PC-9 (cell line): ENCODE data around the gene ANKRD44. TPM values are rescaled to one million over a fixed set of nuclear protein-coding genes. Genes with fewer than 3 reads are reported as not detected.

Source experiments
- BruUV-seq: library from RNA; stranded (reverse); fragments of 400-500 nt; replicated peaks from 2 replicates; lab custom pipeline; 2021; lab: Mats Ljungman, UMichigan
- CTCF ChIA-PET: fragments of 300-600 bp; sonication (Branson Sonifier 250); formaldehyde crosslinking; loops from one replicate; lab custom pipeline; 2022; ENCODE audit warnings: antibody characterized with exemption; lab: Charles Lee
- POLR2A ChIA-PET: fragments of 300-600 bp; sonication (Branson Sonifier 250); formaldehyde crosslinking; loops from one replicate; lab custom pipeline; 2022; ENCODE audit warnings: antibody characterized with exemption; ENCODE audit not compliant: unreplicated experiment; lab: Charles Lee
- DNase-seq, 2 experiments: peaks; one replicate each; pipeline versions ENCODE4 v3.0.0 to v3.0.0-alpha.2; 2015 to 2022; ENCODE audit warnings: mixed read lengths in 1 of 2
- H2AFZ ChIP-seq: fragments of 200-600 bp; sonication (generic); 2 replicates; pipeline ENCODE4 v1.8.1; 2017; ENCODE audit warnings: antibody characterized with exemption
- H3F3A ChIP-seq: fragments of 200-600 bp; sonication (generic); 2 replicates; pipeline ENCODE4 v1.8.1; 2017; ENCODE audit warnings: antibody characterized with exemption, mild to moderate bottlenecking, low read depth; ENCODE audit not compliant: insufficient read depth
- H3K27ac ChIP-seq: fragments of 200-600 bp; sonication (generic); 2 replicates; pipeline ENCODE4 v1.6.1; 2016; ENCODE audit warnings: mixed run types
- H3K27me3 ChIP-seq: fragments of 200-600 bp; sonication (generic); 2 replicates; pipeline ENCODE4 v1.6.1; 2016; ENCODE audit warnings: low read depth, mixed run types; ENCODE audit not compliant: insufficient read depth
- H3K36me3 ChIP-seq: fragments of 200-600 bp; sonication (generic); 2 replicates; pipeline ENCODE4 v1.6.1; 2016; ENCODE audit warnings: low read depth, mixed run types
- H3K4me1 ChIP-seq: fragments of 200-600 bp; sonication (generic); replicated peaks from 2 replicates; pipeline ENCODE4 v1.6.1; 2016; ENCODE audit warnings: mixed run types; ENCODE audit not compliant: insufficient read depth
- H3K4me2 ChIP-seq: fragments of 200-600 bp; sonication (generic); 2 replicates; pipeline ENCODE4 v1.6.1; 2017; ENCODE audit warnings: mixed run types
- H3K4me3 ChIP-seq: fragments of 200-600 bp; sonication (generic); 2 replicates; pipeline ENCODE4 v1.6.1; 2016; ENCODE audit warnings: mixed run types
- H3K79me2 ChIP-seq: fragments of 200-600 bp; sonication (generic); 2 replicates; pipeline ENCODE4 v1.6.1; 2017; ENCODE audit warnings: low read depth, mixed run types
- H3K9me2 ChIP-seq: fragments of 200-600 bp; sonication (generic); 2 replicates; pipeline ENCODE4 v1.8.1; 2017; ENCODE audit warnings: mild to moderate bottlenecking; ENCODE audit not compliant: insufficient read depth
- H3K9me3 ChIP-seq: fragments of 200-600 bp; sonication (generic); 2 replicates; pipeline ENCODE4 v1.8.1; 2016; ENCODE audit warnings: low read depth; ENCODE audit not compliant: insufficient read depth
- H4K20me1 ChIP-seq: fragments of 200-600 bp; sonication (generic); 2 replicates; pipeline ENCODE4 v1.8.1; 2017; ENCODE audit not compliant: insufficient read depth
- EZH2 ChIP-seq: fragments of 200-600 bp; sonication (generic); IDR thresholded peaks from 2 replicates; pipeline ENCODE4 v1.8.0; 2017; ENCODE audit warnings: antibody characterized with exemption, low read depth
- intact Hi-C: fragments of 100-400 bp; cut with micrococcal nuclease; formaldehyde crosslinking; loops from one replicate; pipeline ENCODE4 v1.10.0; 2022; ENCODE audit not compliant: unreplicated experiment
- total RNA-seq: library from RNA; stranded (reverse); gene quantifications from 2 replicates; pipeline ENCODE4 v1.2.3, GENCODE V29; 2021
- TF ChIP-seq, protein P1 (sequence below): fragments of 200-600 bp; sonication (generic); conservative IDR thresholded peaks from 2 replicates; pipeline ENCODE4 v1.6.1; 2017; ENCODE audit warnings: mixed run types, antibody characterized with exemption, mild to moderate bottlenecking, moderate library complexity

ANKRD44 gene
- total RNA-seq, 1 experiment from 2014 or later: 3.4 TPM

DNA sequence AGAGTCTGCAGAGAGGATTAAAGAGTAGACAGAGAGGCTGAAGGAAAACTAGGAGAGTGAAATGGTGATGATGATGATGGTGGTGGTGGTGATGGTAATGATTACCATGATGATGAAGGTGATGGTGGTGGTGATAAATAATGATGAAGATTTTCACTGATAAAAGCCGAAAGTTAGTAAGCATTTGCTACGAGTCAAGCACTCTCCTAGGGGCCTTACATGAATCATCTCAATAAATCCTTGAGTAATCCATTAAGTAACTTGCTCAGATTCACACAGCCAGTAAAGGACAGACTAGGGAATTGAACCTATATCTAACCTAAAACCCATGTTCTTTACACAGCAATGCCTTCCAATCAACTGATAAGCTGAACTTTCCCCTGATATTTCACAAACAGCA, 277.4 kb downstream of the ANKRD44 start:
- Histone ChIP-seq H3K27me3 (no peaks in the 10 kb centered on the region), H3K4me2 (no peak overlapping the region), H3K4me3 (no peak overlapping the region), H3K27ac (no peak overlapping the region), H3K9me3 (no peaks in the 10 kb centered on the region), H3K4me1 (no peaks in the 10 kb centered on the region), H4K20me1 (no peaks in the 10 kb centered on the region), H2AFZ (no peak overlapping the region), H3K36me3 (no peaks in the 10 kb centered on the region), H3F3A (no peaks in the 10 kb centered on the region), H3K79me2 (no peaks in the 10 kb centered on the region), H3K9me2 (no peaks in the 10 kb centered on the region)
- POLR2A ChIA-PET: no interaction called here
- CTCF ChIA-PET: no interaction called here
- intact Hi-C loops: no loop called here
- BruUV-seq: no TSS peak
- TF ChIP-seq EZH2: no peak
- TF ChIP-seq, protein P1, sequence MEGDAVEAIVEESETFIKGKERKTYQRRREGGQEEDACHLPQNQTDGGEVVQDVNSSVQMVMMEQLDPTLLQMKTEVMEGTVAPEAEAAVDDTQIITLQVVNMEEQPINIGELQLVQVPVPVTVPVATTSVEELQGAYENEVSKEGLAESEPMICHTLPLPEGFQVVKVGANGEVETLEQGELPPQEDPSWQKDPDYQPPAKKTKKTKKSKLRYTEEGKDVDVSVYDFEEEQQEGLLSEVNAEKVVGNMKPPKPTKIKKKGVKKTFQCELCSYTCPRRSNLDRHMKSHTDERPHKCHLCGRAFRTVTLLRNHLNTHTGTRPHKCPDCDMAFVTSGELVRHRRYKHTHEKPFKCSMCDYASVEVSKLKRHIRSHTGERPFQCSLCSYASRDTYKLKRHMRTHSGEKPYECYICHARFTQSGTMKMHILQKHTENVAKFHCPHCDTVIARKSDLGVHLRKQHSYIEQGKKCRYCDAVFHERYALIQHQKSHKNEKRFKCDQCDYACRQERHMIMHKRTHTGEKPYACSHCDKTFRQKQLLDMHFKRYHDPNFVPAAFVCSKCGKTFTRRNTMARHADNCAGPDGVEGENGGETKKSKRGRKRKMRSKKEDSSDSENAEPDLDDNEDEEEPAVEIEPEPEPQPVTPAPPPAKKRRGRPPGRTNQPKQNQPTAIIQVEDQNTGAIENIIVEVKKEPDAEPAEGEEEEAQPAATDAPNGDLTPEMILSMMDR: no peak
- DNase-seq: no peak

DNA sequence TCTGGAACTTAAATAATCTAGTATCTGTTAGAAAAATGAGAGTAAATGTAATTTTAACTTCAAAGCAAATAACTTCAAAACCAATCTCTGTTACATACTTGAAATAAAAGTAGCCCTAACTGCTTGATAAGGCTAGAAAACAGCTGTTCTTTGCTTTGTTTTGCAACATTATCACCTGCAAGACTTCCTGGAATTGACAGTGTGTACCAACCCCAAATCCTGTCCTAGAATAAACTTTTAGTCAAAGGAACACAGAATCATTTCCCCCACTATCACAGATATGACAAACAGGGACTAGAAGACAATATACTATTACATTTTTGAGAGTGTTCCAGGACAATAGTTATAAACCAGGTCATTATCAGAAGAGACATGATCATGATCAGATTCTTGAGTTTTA, 278.8 kb downstream of the ANKRD44 start:
- H3K9me3 ChIP-seq: no peaks in the 10 kb centered on the region
- no peak overlapping the region for H3K27ac ChIP-seq
- TF ChIP-seq EZH2: no peak
- H3K36me3 ChIP-seq: no peaks in the 10 kb centered on the region
- H3K27me3 ChIP-seq: no peaks in the 10 kb centered on the region
- no TSS peak for BruUV-seq
- H3F3A ChIP-seq: no peaks in the 10 kb centered on the region
- H3K4me3 ChIP-seq: no peak overlapping the region
- intact Hi-C loops: no loop called here
- POLR2A ChIA-PET: no interaction called here
- H3K9me2 ChIP-seq: no peaks in the 10 kb centered on the region
- no peaks in the 10 kb centered on the region for H3K79me2 ChIP-seq
- DNase-seq: no peak
- CTCF ChIA-PET: no interaction called here
- H4K20me1 ChIP-seq: no peaks in the 10 kb centered on the region
- no peak overlapping the region for H2AFZ ChIP-seq
- no peak overlapping the region for H3K4me2 ChIP-seq
- H3K4me1 ChIP-seq: no peaks in the 10 kb centered on the region

DNA sequence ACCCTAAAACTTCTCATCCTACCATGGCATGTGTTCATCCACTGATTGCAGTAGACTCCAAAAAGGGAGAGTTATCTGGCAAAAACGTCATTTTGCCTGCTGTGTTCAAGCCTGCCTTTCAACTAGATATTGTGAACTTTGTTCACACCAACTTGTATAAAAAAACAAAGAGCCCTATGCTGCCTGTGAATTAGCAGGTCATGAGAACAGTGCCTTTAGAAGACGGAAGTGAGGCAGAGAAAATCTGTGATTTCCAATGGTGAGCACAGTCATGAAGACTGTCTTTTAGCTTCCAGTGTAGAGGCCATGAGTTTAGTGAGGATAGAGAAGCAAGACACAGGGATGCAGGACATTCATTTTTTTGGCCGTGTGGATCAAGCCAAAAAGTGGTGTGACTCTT, 280.5 kb downstream of the ANKRD44 start:
- Histone ChIP-seq H3K4me1 (no peaks in the 10 kb centered on the region), H3K9me3 (no peaks in the 10 kb centered on the region), H3K9me2 (no peaks in the 10 kb centered on the region), H3K36me3 (no peaks in the 10 kb centered on the region), H3K4me2 (no peak overlapping the region), H3K79me2 (no peaks in the 10 kb centered on the region), H3K27me3 (no peaks in the 10 kb centered on the region), H3F3A (no peaks in the 10 kb centered on the region), H3K4me3 (no peak overlapping the region), H4K20me1 (no peaks in the 10 kb centered on the region), H3K27ac (no peak overlapping the region), H2AFZ (no peak overlapping the region)
- no TSS peak for BruUV-seq
- CTCF ChIA-PET: no interaction called here
- no peak for DNase-seq
- POLR2A ChIA-PET: no interaction called here
- TF ChIP-seq, protein P1: no peak
- TF ChIP-seq EZH2: no peak
- intact Hi-C loops: no loop called here

DNA sequence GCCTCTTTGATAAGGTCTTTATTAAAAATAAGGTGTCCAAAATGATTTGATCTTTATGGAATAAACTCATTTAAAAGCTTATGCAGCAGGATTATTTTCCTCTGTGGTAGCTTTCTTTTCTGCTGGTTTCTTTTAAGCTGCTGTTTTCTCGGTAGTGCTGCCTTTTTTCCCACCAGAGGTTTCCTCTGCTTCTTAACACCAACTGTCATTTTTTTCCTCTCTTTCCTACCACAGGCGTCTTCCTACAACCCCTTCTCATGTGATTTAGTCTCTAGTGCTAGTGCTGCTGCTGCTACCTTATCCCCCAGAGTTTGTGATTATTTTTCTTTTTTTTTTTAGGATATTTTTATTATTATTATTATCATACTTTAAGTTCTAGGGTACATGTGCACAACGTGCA, 281.9 kb downstream of the ANKRD44 start:
- BruUV-seq: no TSS peak
- TF ChIP-seq EZH2: no peak
- TF ChIP-seq, protein P1: no peak
- POLR2A ChIA-PET: no interaction called here

More for the DNA sequence above, 281.9 kb downstream of the ANKRD44 start:
- H3K4me3 ChIP-seq: no peak overlapping the region
- no peaks in the 10 kb centered on the region for H3F3A ChIP-seq
- intact Hi-C loops: no loop called here
- H3K4me2 ChIP-seq: no peak overlapping the region
- no peak for DNase-seq
- H2AFZ ChIP-seq: no peak overlapping the region
- no peaks in the 10 kb centered on the region for H3K9me2 ChIP-seq
- no peak overlapping the region for H3K27ac ChIP-seq
- H3K36me3 ChIP-seq: no peaks in the 10 kb centered on the region
- no peaks in the 10 kb centered on the region for H3K9me3 ChIP-seq
- no peaks in the 10 kb centered on the region for H3K27me3 ChIP-seq
- CTCF ChIA-PET: interaction anchor here (0.7 kb wide), 1 partner anchor 1267 kb away, joined by 3 read pairs; no protein-coding TSS in a partner anchor
- H3K79me2 ChIP-seq: no peaks in the 10 kb centered on the region
- H3K4me1 ChIP-seq: no peaks in the 10 kb centered on the region
- no peaks in the 10 kb centered on the region for H4K20me1 ChIP-seq
